Posterior vena cava (tissue), 2 donors: ENCODE measurements around the gene ADAMTSL2. TPM values are rescaled to one million over a fixed set of nuclear protein-coding genes. Genes with fewer than 3 reads are reported as not detected.

Source experiments
- DNase-seq: peaks from one replicate; pipeline ENCODE4 v3.0.0-alpha.2; 2020; ENCODE audit warnings: low spot score
- intact Hi-C, 2 donors: fragments of 100-400 bp; cut with DNase I; formaldehyde crosslinking; loops; one replicate each; pipeline versions ENCODE4 v1.14.1 to v1.14.2; 2022 to 2023
- long read RNA-seq, 2 donors: library from polyadenylated mRNA; unstranded; transcript quantifications; one replicate each; pipeline ENCODE4 v2.0.0, GENCODE V29; 2020 to 2021
- total RNA-seq, 2 donors: library from RNA; stranded (reverse); fragmentation: NEBNext Ultra II Directional; extraction: Animal tissue kit (Norgen Biotek cat#: 25700); gene quantifications; one replicate each; pipeline ENCODE4 v1.2.1, GENCODE V29; 2021
- donor health status: DM: yes; HTN: yes; CAD: no.
- donor health status: DM: yes; HTN: yes; CAD: no.

Gene ADAMTSL2
- total RNA-seq, result 10 to 100 TPM in 1 of 2 donors, 1 to 10 TPM in 1; 5.5 to 11.3 TPM
- long read RNA-seq, donor 1, partial matches to known transcripts, result 6 of 8 reads
- long read RNA-seq, donor 1, other reads (novel, unspliced or antisense), result 2 of 8 reads
- long read RNA-seq, donor 2, partial matches to known transcripts, result 7 of 8 reads
- long read RNA-seq, donor 2, other reads (novel, unspliced or antisense), result 1 of 8 reads

GRCh38 chr9:133534346-133535291 lies at the start of gene ADAMTSL2:
TSS of gene ADAMTSL2 (plus strand) at chr9:133534704. CDS start at chr9:133536713, 2,009 bp downstream.
- peak; percentile 89 for DNase-seq
- intact Hi-C loops, result loop anchor here in 1 of 2 donors (10.0 kb wide), 1 partner anchor 190 kb away; no protein-coding TSS in a partner anchor

GRCh38 chr9:133485531-133486260 lies 48.8 kb upstream of the ADAMTSL2 start:
- DNase-seq, result peak; percentile 71

GRCh38 chr9:133487331-133487725 lies 47.2 kb upstream of the ADAMTSL2 start:
- peak; percentile 70 for DNase-seq
- intact Hi-C loops, result loop anchor here (5.0 kb wide), 2 partner anchors 80 to 300 kb away; no protein-coding TSS in a partner anchor

More at GRCh38 chr9:133485531-133486260, 48.8 kb upstream of the ADAMTSL2 start:
- intact Hi-C loops, result loop anchor here (5.0 kb wide), 2 partner anchors 78 to 298 kb away; no protein-coding TSS in a partner anchor

GRCh38 chr9:133488686-133489252 lies 45.7 kb upstream of the ADAMTSL2 start:
- intact Hi-C loops, result loop anchor here (2.0 to 5.0 kb wide), 3 partner anchors 81 to 301 kb away; no protein-coding TSS in a partner anchor
- DNase-seq, result peak; percentile 58

- peak; percentile 37 for DNase-seq
- intact Hi-C loops, result loop anchor here (2.0 to 5.0 kb wide), 4 partner anchors 82 to 307 kb away; no protein-coding TSS in a partner anchor
These were observed 45.0 kb upstream of the ADAMTSL2 start for GRCh38 chr9:133489253-133490190.

GRCh38 chr9:133490201-133490681 lies 44.3 kb upstream of the ADAMTSL2 start:
- DNase-seq, result peak; percentile 58
- intact Hi-C loops, result loop anchor here in 1 of 2 donors (5.0 kb wide), 1 partner anchor 308 kb away; no protein-coding TSS in a partner anchor

GRCh38 chr9:133490865-133491655 lies 43.4 kb upstream of the ADAMTSL2 start:
- peak; percentile 73 for DNase-seq
- intact Hi-C loops, result loop anchor here in 1 of 2 donors (5.0 kb wide), 1 partner anchor 309 kb away; no protein-coding TSS in a partner anchor

- intact Hi-C loops, result loop anchor here in 1 of 2 donors (5.0 kb wide), 1 partner anchor 309 kb away; no protein-coding TSS in a partner anchor
- DNase-seq, result no peak
These were observed 42.9 kb upstream of the ADAMTSL2 start for GRCh38 chr9:133491656-133491925.

- intact Hi-C loops, result loop anchor here in 1 of 2 donors (5.0 kb wide), 1 partner anchor 310 kb away; no protein-coding TSS in a partner anchor
- peak; percentile 79 for DNase-seq
These were observed 42.2 kb upstream of the ADAMTSL2 start for GRCh38 chr9:133492061-133493021.

- intact Hi-C loops, result loop anchor here in 1 of 2 donors (5.0 kb wide), 1 partner anchor 311 kb away; no protein-coding TSS in a partner anchor
These were observed 41.1 kb upstream of the ADAMTSL2 start for GRCh38 chr9:133493428-133493827.

GRCh38 chr9:133493845-133494540 lies 40.5 kb upstream of the ADAMTSL2 start:
- intact Hi-C loops, result loop anchor here in 1 of 2 donors (5.0 kb wide), 1 partner anchor 312 kb away; no protein-coding TSS in a partner anchor
- DNase-seq, result peak; percentile 68

More at GRCh38 chr9:133493428-133493827, 41.1 kb upstream of the ADAMTSL2 start:
- peak; percentile 63 for DNase-seq

- peak; percentile 69 for DNase-seq
- intact Hi-C loops, result loop anchor here in 1 of 2 donors (5.0 kb wide), 1 partner anchor 312 kb away; no protein-coding TSS in a partner anchor
These were observed 39.7 kb upstream of the ADAMTSL2 start for GRCh38 chr9:133494636-133495326.

- peak; percentile 53 for DNase-seq
- intact Hi-C loops, result no loop called here
These were observed 38.9 kb upstream of the ADAMTSL2 start for GRCh38 chr9:133495327-133496293.
